GM18508 (cell line): ENCODE results near the gene ZNF699.
A peak's percentile ranks its signal among the peaks of the same experiment; 100 is the strongest.
"Not testable (repeated sequence)": the region's sequence is repeated elsewhere in the genome, so short reads cannot be mapped to it uniquely, and the experiment has no call there.

Experiments
- ATAC-seq: cut with Tn5 transposase; IDR thresholded peaks from one replicate; pipeline ENCODE4 v1.9.1; 2021; ENCODE audit warnings: moderate number of reproducible peaks; ENCODE audit not compliant: insufficient read depth, unreplicated experiment

Gene ZNF699

DNA sequence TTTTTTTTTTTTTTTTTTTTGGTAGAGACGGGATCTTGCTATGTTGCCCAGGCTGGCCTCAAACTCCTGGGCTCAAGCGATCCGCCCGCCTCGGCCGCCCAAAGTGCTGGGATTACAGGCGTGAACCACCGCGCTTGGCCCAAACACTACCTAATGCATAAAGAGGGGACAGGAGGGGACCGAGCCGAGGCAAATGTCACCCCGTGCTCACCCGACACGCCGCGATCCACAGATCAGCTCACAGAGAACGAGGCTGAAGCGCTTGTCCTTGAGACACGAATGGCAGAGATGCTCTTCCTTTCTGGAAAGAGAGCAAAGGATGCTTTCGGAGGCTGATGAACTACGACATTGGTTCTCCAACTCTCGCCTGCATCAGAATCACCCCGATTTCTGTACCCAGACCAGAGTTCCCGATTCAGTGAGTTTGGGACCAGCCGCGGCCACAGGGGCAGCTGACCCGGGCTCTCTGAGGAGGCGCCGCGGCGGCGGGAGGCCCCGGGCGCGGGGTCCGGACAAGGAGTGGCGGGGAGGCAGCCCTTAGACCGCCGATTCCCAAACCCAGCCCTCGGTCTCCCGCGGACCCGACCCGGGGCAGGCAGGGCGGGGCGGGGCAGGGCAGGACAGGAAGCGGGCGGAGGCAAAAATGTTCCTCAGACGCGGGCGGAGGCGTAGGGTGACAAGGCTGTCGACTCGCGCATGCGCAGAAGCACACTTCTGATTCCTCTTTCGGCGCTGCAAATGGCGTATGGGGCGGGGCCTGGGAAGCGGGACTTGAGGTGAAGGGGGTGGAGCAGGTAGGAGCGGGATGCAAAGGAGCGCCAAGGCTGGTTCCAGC is at the start of gene ZNF699:
Gene ZNF699 (minus strand): TSS at position 700 of the 835 bp plus-strand sequence. CDS start 4,719 bp downstream, outside the sequence.
- peak; percentile 88 for ATAC-seq

GRCh38 chr19:9354651-9355050 is 45.0 kb upstream of the ZNF699 start:
- no peak for ATAC-seq

DNA sequence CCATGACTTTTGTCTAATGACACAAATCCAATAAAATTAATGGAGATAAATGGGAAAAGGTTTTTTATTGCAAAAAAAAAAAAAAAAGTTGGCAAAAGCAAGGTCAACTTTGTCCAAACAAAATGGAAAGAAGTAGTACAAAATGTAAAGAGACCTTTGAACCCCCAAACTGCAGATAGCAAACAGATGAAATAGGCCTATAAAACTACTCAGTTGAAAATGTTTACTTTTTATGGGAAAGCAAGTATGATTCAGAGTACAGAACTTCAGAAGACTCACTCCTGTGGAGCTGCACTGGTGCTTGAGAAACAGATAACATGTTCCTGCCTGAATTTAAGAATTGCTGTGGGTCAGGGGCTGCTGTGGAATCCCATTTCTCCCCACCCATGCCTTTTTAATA is 43.4 kb upstream of the ZNF699 start:
- ATAC-seq: no peak

DNA sequence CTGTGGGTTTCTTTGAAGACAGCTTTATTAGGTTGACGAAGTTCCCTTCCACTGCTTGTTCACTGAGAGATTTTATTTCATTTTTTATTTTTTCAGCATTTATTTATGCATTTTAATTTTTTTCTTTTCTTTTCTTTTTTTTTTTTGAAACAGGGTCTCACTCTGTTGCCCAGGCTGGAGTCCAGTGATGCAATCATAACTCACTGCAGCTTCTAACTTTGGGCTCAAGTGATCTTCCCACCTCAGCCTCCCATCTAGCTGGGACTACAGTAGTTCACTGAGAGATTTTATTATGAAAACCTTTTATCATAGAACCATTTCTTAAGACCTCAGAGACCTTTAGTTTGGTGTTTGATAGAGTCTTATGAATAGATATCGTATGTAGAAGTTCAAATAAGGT is 42.9 kb upstream of the ZNF699 start:
- no peak for ATAC-seq

GRCh38 chr19:9348671-9349070 is 39.0 kb upstream of the ZNF699 start:
- no peak for ATAC-seq

DNA sequence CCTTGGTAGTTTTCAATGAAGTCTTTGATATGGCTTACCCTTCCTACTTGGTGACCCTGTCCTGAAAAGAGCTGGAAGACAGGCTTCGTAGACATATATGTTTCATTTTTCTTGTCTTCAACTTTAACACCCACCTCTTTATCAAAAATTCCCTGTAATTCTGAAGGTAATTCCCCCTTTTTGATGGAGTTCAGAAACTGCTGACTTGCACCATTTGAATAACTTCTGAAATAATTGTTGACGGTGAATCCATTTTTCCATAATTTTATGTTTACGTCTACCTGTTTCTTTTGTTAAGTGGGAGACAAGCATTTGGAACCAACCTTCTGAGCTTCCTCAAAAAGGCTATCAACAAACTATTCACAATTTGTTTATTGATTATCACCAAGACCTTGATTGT is 38.6 kb upstream of the ZNF699 start:
- ATAC-seq: no peak

DNA sequence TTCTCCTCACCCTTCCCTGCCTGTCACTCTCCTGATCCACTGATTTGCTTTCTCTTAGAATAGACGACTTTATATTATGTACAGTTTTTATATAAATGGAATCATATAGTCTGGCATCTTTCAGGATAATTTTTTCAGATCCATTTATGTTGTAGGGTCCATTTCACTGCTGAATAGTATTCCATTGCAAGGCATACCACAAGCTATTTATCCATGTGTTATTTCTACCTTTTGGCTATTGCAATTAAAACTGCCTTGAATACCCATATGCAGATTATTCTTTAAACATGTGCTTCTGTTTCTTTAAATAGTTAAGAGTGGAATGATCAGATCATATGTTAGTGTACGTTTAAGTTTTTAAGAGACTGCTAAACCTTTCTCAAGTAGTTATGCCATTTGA is 35.4 kb upstream of the ZNF699 start:
- no peak for ATAC-seq

GRCh38 chr19:9342610-9343304 is 33.1 kb upstream of the ZNF699 start:
- ATAC-seq: no peak

DNA sequence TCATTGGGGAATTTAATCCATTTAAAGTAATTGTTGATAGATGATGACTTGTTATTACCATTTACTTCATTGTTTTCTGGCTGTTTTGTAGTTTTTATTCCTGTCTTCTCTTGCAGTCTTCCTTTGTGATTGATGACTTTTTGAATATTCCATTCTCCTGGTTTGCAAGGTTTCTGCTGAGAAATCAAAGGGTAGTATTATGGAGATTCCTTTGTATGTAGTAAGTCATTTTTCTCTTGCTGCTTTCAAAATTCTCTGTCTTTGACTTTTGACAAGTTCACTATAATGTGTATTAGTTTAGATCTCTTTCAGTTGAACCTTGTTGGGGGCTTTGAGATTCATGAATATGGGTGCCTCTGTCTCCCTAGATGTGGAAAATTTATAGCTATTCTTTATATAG is 20.4 kb upstream of the ZNF699 start:
- no peak for ATAC-seq

- ATAC-seq: no peak
Observed at GRCh38 chr19:9324584-9324962, 14.9 kb upstream of the ZNF699 start.

- peak; percentile 74 for ATAC-seq
Observed at GRCh38 chr19:9323919-9324583, 14.4 kb upstream of the ZNF699 start, which contains the start of gene ZNF559. Gene ZNF559, plus strand, starts transcription at chr19:9324179. Its CDS starts 14,371 bp downstream, at chr19:9338550.

- ATAC-seq: peak; percentile 26
Observed at GRCh38 chr19:9323557-9323918, 13.9 kb upstream of the ZNF699 start.

DNA sequence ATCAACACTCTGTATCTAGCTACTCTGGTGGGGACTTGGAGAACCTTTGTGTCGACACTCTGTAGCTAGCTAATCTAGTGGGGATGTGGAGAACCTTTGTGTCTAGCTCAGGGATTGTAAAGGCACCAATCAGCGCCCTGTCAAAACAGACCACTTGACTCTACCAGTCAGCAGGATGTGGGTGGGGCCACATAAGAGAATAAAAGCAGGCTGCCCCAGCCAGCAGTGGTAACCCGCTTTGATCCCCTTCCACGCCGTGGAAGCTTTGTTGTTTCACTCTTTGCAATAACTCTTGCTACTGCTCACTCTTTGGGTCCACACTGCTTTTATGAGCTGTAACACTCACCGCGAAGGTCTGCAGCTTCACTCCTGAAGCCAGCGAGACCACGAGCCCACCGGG is 12.6 kb upstream of the ZNF699 start:
- not testable (repeated sequence) for ATAC-seq

DNA sequence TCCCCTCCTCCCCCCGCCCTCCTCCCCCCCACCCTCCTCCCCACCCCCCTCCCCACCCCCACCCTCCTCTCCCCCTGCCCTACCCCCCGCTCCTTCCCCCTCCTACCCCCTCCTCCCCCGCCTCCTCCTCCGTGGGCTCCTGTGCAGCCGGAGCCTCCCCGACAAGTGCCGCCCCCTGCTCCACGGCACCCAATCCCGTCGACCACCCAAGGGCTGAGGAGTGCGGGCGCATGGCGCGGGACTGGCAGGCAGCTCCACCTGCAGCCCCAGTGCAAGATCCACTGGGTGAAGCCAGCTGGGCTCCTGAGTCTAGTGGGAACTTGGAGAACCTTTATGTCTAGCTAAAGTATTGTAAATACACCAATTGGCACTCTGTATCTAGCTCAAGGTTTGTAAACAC is 12.1 kb upstream of the ZNF699 start:
- not testable (repeated sequence) for ATAC-seq

GRCh38 chr19:9321338-9321737 is 11.7 kb upstream of the ZNF699 start:
- no peak for ATAC-seq

- no peak for ATAC-seq
Observed at GRCh38 chr19:9313756-9314155, 4.1 kb upstream of the ZNF699 start.

DNA sequence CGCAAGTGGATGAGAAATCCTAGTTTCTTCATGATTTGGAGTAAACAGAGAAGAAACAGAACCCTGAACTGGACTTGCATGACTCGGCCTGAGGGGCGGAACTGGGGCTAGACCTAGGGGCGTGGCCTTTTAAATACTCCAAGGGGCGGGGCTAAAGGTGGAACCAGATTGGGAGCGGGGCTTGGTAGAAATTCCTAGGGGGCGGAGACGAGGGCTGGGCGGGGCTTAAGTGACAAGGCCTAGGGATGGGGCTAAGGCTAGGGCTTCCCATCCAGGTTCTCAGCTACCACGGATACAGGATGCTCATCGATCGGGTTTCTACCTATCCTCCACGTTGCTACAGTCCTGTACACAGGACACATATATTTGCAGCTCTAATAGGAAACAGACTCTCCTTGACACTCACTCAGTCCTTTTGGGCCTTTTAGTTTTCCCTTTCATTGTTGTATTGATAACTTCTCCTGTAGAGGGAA is 372 bp upstream of the ZNF699 start:
- peak; percentile 46 for ATAC-seq

- ATAC-seq: no peak
Observed at GRCh38 chr19:9308091-9308770, 1.4 kb downstream of the ZNF699 start.

- ATAC-seq: no peak
Observed at GRCh38 chr19:9306443-9306842, 3.2 kb downstream of the ZNF699 start.

GRCh38 chr19:9296336-9296735 is 13.3 kb downstream of the ZNF699 start:
- no peak for ATAC-seq
